ENCODE results near the gene C14orf180. TPM values are rescaled to one million over a fixed set of nuclear protein-coding genes. Genes with fewer than 3 reads are reported as not detected.

Gene C14orf180
- total RNA-seq, 1 experiment from 2014 or later, result not detected

GRCh38 chr14:104563191-104563741 lies 16.3 kb upstream of the C14orf180 start:
- TF ChIP-seq CTCF (conservative IDR thresholded peaks at IDR 0.05; ENCODE audit: low read depth, low read length) (no peak), EZH2 (IDR thresholded peaks at IDR 0.05; ENCODE audit: borderline replicate concordance, low read depth, low read length, poor library complexity, severe bottlenecking) (no peak)
- H3K27ac ChIP-seq (ENCODE audit: low read depth, low read length, poor library complexity, severe bottlenecking), result no peak overlapping the region
- ChIA-PET POLR2A (ENCODE audit: low non-redundant PET) (no interaction called here), CTCF (interaction anchor here (1.6 kb wide), 1 partner anchor 485 kb away, joined by 16 read pairs; no protein-coding TSS in a partner anchor)
- no peaks in the 10 kb centered on the region for H3K36me3 ChIP-seq (ENCODE audit: insufficient read depth, low read length, poor library complexity, severe bottlenecking)
- H3K27me3 ChIP-seq (replicated peaks; ENCODE audit: insufficient read depth, low read depth, low read length, poor library complexity), result peaks cover 5% of the 10 kb centered on the region
- no peak overlapping the region for H3K4me3 ChIP-seq (ENCODE audit: low read depth, low read length, poor library complexity, severe bottlenecking)
- DNase-seq (ENCODE audit: low spot score), result no peak
- intact Hi-C loops (cut with micrococcal nuclease; ENCODE audit: unreplicated experiment), result loop anchor here (5.0 kb wide), 2 partner anchors 426 to 486 kb away; partner anchors contain the start of gene KIF26A
- no TSS peak for BruUV-seq (replicated peaks)
- no peaks in the 10 kb centered on the region for H3K4me1 ChIP-seq (ENCODE audit: insufficient read depth, low read length, poor library complexity, severe bottlenecking)
- no peaks in the 10 kb centered on the region for H3K9me3 ChIP-seq (ENCODE audit: low read depth, low read length, poor library complexity, severe bottlenecking)

- BruUV-seq (replicated peaks), result no TSS peak
- Histone ChIP-seq H3K9me3 (ENCODE audit: low read depth, low read length, poor library complexity, severe bottlenecking) (no peaks in the 10 kb centered on the region), H3K27me3 (replicated peaks; ENCODE audit: insufficient read depth, low read depth, low read length, poor library complexity) (peaks cover 7% of the 10 kb centered on the region), H3K4me1 (ENCODE audit: insufficient read depth, low read length, poor library complexity, severe bottlenecking) (no peaks in the 10 kb centered on the region), H3K36me3 (ENCODE audit: insufficient read depth, low read length, poor library complexity, severe bottlenecking) (no peaks in the 10 kb centered on the region), H3K27ac (ENCODE audit: low read depth, low read length, poor library complexity, severe bottlenecking) (no peak overlapping the region), H3K4me3 (ENCODE audit: low read depth, low read length, poor library complexity, severe bottlenecking) (no peak overlapping the region)
- ChIA-PET CTCF (interaction anchor here (0.6 to 1.6 kb wide), 5 partner anchors 10 to 486 kb away, joined by 3 to 16 read pairs (median 4); no protein-coding TSS in a partner anchor), POLR2A (ENCODE audit: low non-redundant PET) (no interaction called here)
- peak; percentile 56 for DNase-seq (ENCODE audit: low spot score)
- intact Hi-C loops (cut with micrococcal nuclease; ENCODE audit: unreplicated experiment), result loop anchor here (5.0 kb wide), 2 partner anchors 427 to 487 kb away; partner anchors contain the start of gene KIF26A
- TF ChIP-seq CTCF (conservative IDR thresholded peaks at IDR 0.05; ENCODE audit: low read depth, low read length), result peak; percentile 74
- no peak for TF ChIP-seq EZH2 (IDR thresholded peaks at IDR 0.05; ENCODE audit: borderline replicate concordance, low read depth, low read length, poor library complexity, severe bottlenecking)
Observed at GRCh38 chr14:104563742-104564615, 15.6 kb upstream of the C14orf180 start.

- intact Hi-C loops (cut with micrococcal nuclease; ENCODE audit: unreplicated experiment), result loop anchor here (5.0 kb wide), 2 partner anchors 428 to 488 kb away; partner anchors contain the start of gene KIF26A
- no peak for DNase-seq (ENCODE audit: low spot score)
- Histone ChIP-seq H3K9me3 (ENCODE audit: low read depth, low read length, poor library complexity, severe bottlenecking) (no peaks in the 10 kb centered on the region), H3K27me3 (replicated peaks; ENCODE audit: insufficient read depth, low read depth, low read length, poor library complexity) (peaks cover 12% of the 10 kb centered on the region), H3K27ac (ENCODE audit: low read depth, low read length, poor library complexity, severe bottlenecking) (no peak overlapping the region), H3K36me3 (ENCODE audit: insufficient read depth, low read length, poor library complexity, severe bottlenecking) (no peaks in the 10 kb centered on the region), H3K4me3 (ENCODE audit: low read depth, low read length, poor library complexity, severe bottlenecking) (no peak overlapping the region), H3K4me1 (ENCODE audit: insufficient read depth, low read length, poor library complexity, severe bottlenecking) (no peaks in the 10 kb centered on the region)
- ChIA-PET CTCF (interaction anchor here (0.5 to 1.6 kb wide), 5 partner anchors 9 to 487 kb away, joined by 3 to 16 read pairs (median 5); no protein-coding TSS in a partner anchor), POLR2A (ENCODE audit: low non-redundant PET) (no interaction called here)
- TF ChIP-seq CTCF (conservative IDR thresholded peaks at IDR 0.05; ENCODE audit: low read depth, low read length) (no peak), EZH2 (IDR thresholded peaks at IDR 0.05; ENCODE audit: borderline replicate concordance, low read depth, low read length, poor library complexity, severe bottlenecking) (no peak)
- BruUV-seq (replicated peaks), result no TSS peak
Observed at GRCh38 chr14:104564744-104565679, 14.6 kb upstream of the C14orf180 start.

All from A673 (cell line).